K562 (cell line): ENCODE measurements around the gene METTL3. TPM values are rescaled to one million over a fixed set of nuclear protein-coding genes. Genes with fewer than 3 reads are reported as not detected.

Experiments used
- EWSR1 ChIP-seq: fragments of 450-650 bp; IDR thresholded peaks from 2 replicates; pipeline ENCODE4 v1.6.1; 2018; ENCODE audit warnings: borderline replicate concordance, mild to moderate bottlenecking, low read depth, moderate library complexity; ENCODE audit not compliant: partially characterized antibody
- HDAC2 ChIP-seq: fragments of 450-650 bp; IDR thresholded peaks from 2 replicates; pipeline ENCODE4 v1.6.1; 2016; ENCODE audit warnings: mild to moderate bottlenecking
- MTA2 ChIP-seq: fragments of 450-650 bp; IDR thresholded peaks from 2 replicates; pipeline ENCODE4 v1.6.1; 2016; ENCODE audit warnings: low read depth
- NCOA6 ChIP-seq: fragments of 450-650 bp; IDR thresholded peaks from 2 replicates; pipeline ENCODE4 v1.6.1; 2017; ENCODE audit warnings: mild to moderate bottlenecking
- PHTF2 ChIP-seq: fragments of 250-450 bp; sonication (Bioruptor Pico); IDR thresholded peaks from 2 replicates; pipeline ENCODE4 v1.5.0; 2021; ENCODE audit warnings: mild to moderate bottlenecking
- RFX5 ChIP-seq: IDR thresholded peaks from 2 replicates; pipeline ENCODE4 v1.6.1; 2011; ENCODE audit warnings: low read depth, mild to moderate bottlenecking, improper control_type of control experiment, low read length
- ZBTB1 ChIP-seq: sonication (generic); formaldehyde crosslinking; IDR thresholded peaks from 2 replicates; pipeline ENCODE4 v1.8.1; 2023; ENCODE audit warnings: missing genetic modification reagents, low read depth, mild to moderate bottlenecking, borderline replicate concordance
- ZKSCAN3 ChIP-seq: fragments of 250-450 bp; sonication (Bioruptor Pico); IDR thresholded peaks from 2 replicates; pipeline ENCODE4 v1.4.0; 2020
- ZNF551 ChIP-seq: fragments of 250-450 bp; sonication (Bioruptor Pico); IDR thresholded peaks from 2 replicates; pipeline ENCODE4 v1.5.0; 2021; ENCODE audit warnings: mild to moderate bottlenecking, moderate library complexity
- ZNF830 ChIP-seq: fragments of 250-450 bp; sonication (Bioruptor Pico); IDR thresholded peaks from 2 replicates; pipeline ENCODE4 v1.5.0; 2021; ENCODE audit warnings: mild to moderate bottlenecking
- polyA plus RNA-seq, 8 experiments: library from polyadenylated mRNA; depleted of rRNA in 4 of 8; stranded (reverse) in 5 of 8; unstranded in 3 of 8; fragments of >200 nt; fragmentation: Nextera tagmentation in 2 of 8; fragmentation: Illumina TruSeq in 1 of 8; extraction: Ambion mirVana in 2 of 8; extraction: Trizol in 1 of 8; gene quantifications; 2 replicates each; pipeline versions ENCODE4 v1.2.1 to v1.2.3, GENCODE V29; 2011 to 2014; ENCODE audit warnings: inconsistent platforms in 1 of 8, missing spikeins in 1 of 8
- total RNA-seq, 7 experiments: library from RNA; depleted of rRNA in 6 of 7; stranded (reverse); fragments of >200 nt in 6 of 7; fragmentation: Illumina TruSeq in 2 of 7; extraction: Trizol in 2 of 7; gene quantifications; 2 replicates each; pipeline versions ENCODE4 v1.2.1 to v1.2.3, GENCODE V29; 2011 to 2021; ENCODE audit warnings: low replicate concordance in 1 of 7
- TF ChIP-seq, protein P1 (sequence below), 2 experiments: fragments of 450-650 bp in 1 of 2; sonication (generic) in 1 of 2; formaldehyde crosslinking in 1 of 2; IDR thresholded peaks; 2 replicates each; pipeline versions ENCODE4 v1.7.1 to v1.9.0; 2016 to 2022; ENCODE audit warnings: inconsistent platforms in 1 of 2, mild to moderate bottlenecking in 1 of 2, missing genetic modification reagents in 1 of 2
- TF ChIP-seq, protein P2 (sequence below), 2 experiments: fragments of 200-800 bp in 1 of 2; sonication (Bioruptor generic) in 1 of 2; sonication (generic) in 1 of 2; formaldehyde crosslinking in 1 of 2; IDR thresholded peaks in 1 of 2; conservative IDR thresholded peaks in 1 of 2; 2 replicates each; pipeline versions ENCODE4 v1.5.0 to v1.6.1; 2016 to 2020; ENCODE audit warnings: missing compliant biosample characterization in 1 of 2, missing genetic modification characterization in 1 of 2, missing genetic modification reagents in 1 of 2
- TF ChIP-seq, protein P3 (sequence below): IDR thresholded peaks from 2 replicates; pipeline ENCODE4 v1.6.1; 2011; ENCODE audit not compliant: insufficient read length; ENCODE audit errors: extremely low read depth

Gene METTL3
- total and polyA plus RNA-seq, 9 of the 15 experiments (the other 6 are each of a cell fraction or from before 2014, with no cell fraction given) = 42.1 to 151 (median 65.7) TPM

DNA sequence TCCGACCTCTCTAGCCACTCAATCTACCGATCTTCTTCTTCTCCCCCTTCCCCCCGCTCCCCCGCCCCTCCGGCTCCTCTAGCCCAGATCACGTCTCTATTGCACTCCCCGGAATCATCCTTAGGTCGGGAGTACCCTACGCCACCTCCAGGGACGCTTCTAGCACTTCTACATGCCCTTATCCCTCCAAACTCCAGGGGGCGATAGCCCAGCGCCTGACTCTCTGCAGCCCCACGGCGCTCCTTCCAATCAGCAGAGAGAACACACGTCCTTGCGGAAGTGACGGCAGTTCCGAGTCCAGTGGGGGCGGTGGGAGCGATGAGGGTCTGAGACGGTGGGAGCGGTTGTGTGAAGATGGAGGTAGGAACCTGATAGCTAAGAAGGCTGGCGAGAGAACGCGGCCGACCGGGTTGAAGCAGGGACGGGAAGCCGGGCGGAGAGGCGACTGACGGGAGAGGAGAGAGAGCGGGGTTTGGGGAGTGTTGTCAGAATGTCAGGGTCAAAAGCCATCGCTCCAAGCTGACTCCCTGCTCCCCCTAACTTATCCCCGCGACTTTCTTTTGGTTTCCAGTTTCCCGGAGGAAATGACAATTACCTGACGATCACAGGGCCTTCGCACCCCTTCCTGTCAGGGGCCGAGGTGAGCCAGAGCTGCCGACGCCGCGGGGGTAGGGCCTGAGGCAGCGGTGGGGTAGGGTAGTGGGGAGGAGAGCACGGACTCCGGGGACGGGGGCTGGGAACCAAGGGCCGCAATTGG, 34.0 kb downstream of the METTL3 start, which contains the start of the genes RAB2B and TOX4 (continued):
- TF ChIP-seq, protein P1, sequence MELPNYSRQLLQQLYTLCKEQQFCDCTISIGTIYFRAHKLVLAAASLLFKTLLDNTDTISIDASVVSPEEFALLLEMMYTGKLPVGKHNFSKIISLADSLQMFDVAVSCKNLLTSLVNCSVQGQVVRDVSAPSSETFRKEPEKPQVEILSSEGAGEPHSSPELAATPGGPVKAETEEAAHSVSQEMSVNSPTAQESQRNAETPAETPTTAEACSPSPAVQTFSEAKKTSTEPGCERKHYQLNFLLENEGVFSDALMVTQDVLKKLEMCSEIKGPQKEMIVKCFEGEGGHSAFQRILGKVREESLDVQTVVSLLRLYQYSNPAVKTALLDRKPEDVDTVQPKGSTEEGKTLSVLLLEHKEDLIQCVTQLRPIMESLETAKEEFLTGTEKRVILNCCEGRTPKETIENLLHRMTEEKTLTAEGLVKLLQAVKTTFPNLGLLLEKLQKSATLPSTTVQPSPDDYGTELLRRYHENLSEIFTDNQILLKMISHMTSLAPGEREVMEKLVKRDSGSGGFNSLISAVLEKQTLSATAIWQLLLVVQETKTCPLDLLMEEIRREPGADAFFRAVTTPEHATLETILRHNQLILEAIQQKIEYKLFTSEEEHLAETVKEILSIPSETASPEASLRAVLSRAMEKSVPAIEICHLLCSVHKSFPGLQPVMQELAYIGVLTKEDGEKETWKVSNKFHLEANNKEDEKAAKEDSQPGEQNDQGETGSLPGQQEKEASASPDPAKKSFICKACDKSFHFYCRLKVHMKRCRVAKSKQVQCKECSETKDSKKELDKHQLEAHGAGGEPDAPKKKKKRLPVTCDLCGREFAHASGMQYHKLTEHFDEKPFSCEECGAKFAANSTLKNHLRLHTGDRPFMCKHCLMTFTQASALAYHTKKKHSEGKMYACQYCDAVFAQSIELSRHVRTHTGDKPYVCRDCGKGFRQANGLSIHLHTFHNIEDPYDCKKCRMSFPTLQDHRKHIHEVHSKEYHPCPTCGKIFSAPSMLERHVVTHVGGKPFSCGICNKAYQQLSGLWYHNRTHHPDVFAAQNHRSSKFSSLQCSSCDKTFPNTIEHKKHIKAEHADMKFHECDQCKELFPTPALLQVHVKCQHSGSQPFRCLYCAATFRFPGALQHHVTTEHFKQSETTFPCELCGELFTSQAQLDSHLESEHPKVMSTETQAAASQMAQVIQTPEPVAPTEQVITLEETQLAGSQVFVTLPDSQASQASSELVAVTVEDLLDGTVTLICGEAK (IDR thresholded peaks at IDR 0.05) = peak; percentile 89
- TF ChIP-seq, protein P1 (CRISPR knock-in tag; IDR thresholded peaks at IDR 0.05) = no peak
- no peak for TF ChIP-seq MTA2
- TF ChIP-seq NCOA6 = no peak
- no peak for TF ChIP-seq RFX5
- no peak for TF ChIP-seq EWSR1
- TF ChIP-seq ZNF830 (CRISPR knock-in tag) = no peak
- no peak for TF ChIP-seq ZNF551
- TF ChIP-seq ZBTB1 (CRISPR knock-in tag) = no peak
- TF ChIP-seq PHTF2 (CRISPR knock-in tag) = no peak
- TF ChIP-seq, protein P2, sequence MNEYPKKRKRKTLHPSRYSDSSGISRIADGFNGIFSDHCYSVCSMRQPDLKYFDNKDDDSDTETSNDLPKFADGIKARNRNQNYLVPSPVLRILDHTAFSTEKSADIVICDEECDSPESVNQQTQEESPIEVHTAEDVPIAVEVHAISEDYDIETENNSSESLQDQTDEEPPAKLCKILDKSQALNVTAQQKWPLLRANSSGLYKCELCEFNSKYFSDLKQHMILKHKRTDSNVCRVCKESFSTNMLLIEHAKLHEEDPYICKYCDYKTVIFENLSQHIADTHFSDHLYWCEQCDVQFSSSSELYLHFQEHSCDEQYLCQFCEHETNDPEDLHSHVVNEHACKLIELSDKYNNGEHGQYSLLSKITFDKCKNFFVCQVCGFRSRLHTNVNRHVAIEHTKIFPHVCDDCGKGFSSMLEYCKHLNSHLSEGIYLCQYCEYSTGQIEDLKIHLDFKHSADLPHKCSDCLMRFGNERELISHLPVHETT (CRISPR knock-in tag; conservative IDR thresholded peaks at IDR 0.05 in 1 of 2, IDR thresholded peaks at IDR 0.05 in 1 of 2) = 0 out of 4 replicates have a peak, but pooled peaks of 1 of the 2 experiments have one; percentile 45
- TF ChIP-seq HDAC2 = peak; percentile 65
- TF ChIP-seq, protein P3, sequence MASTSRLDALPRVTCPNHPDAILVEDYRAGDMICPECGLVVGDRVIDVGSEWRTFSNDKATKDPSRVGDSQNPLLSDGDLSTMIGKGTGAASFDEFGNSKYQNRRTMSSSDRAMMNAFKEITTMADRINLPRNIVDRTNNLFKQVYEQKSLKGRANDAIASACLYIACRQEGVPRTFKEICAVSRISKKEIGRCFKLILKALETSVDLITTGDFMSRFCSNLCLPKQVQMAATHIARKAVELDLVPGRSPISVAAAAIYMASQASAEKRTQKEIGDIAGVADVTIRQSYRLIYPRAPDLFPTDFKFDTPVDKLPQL = no peak
- TF ChIP-seq ZKSCAN3 = no peak
- TF ChIP-seq, all 486 proteins: peak for 98
